A549 (cell line): ENCODE measurements around the gene CYP27B1. TPM values are rescaled to one million over a fixed set of nuclear protein-coding genes. Genes with fewer than 3 reads are reported as not detected.

ENCODE experiments used
- ATAC-seq, 2 experiments: fragments of 200-7000 bp in 1 of 2; fragments of >200 bp in 1 of 2; cut with Nextera tagmentation in 1 of 2; cut with Tn5 transposase in 1 of 2; 3 replicates each; pipeline versions ENCODE4 v1.8.0 to v1.9.1; 2018 to 2020; ENCODE audit warnings: mild to moderate bottlenecking in 1 of 2, moderate library complexity in 1 of 2
- CTCF ChIA-PET: fragments of 300-600 bp; sonication (Branson Sonifier 250); formaldehyde crosslinking; extraction: SDS; loops from one replicate; lab custom pipeline; 2021; ENCODE audit warnings: antibody characterized with exemption, inconsistent platforms; lab: Yijun Ruan, JAX
- POLR2A ChIA-PET: fragments of 350-600 bp; formaldehyde crosslinking; extraction: SDS; loops from one replicate; lab custom pipeline; 2021; ENCODE audit warnings: antibody characterized with exemption, inconsistent platforms; lab: Yijun Ruan, JAX
- DNase-seq, 2 experiments: peaks; one replicate each; pipeline versions ENCODE4 v3.0.0 to v3.0.0-alpha.2; 2011 to 2016; ENCODE audit warnings: low read depth in 1 of 2, low spot score in 1 of 2
- FAIRE-seq: peaks from 2 replicates; lab custom pipeline; 2011; peaks lifted over from hg19 to GRCh38; lab: Jason Lieb, UNC
- H3K27ac ChIP-seq, 2 experiments: fragments of >200 bp; sonication (Bioruptor Twin); formaldehyde crosslinking; 3 replicates each; pipeline ENCODE4 v1.5.1; 2016 to 2017
- H3K4me1 ChIP-seq: fragments of >200 bp; sonication (Bioruptor Twin); formaldehyde crosslinking; 3 replicates; pipeline ENCODE4 v1.6.1; 2016
- H3K4me2 ChIP-seq: fragments of >200 bp; sonication (Bioruptor Twin); formaldehyde crosslinking; 3 replicates; pipeline ENCODE4 v1.6.1; 2016
- H3K4me3 ChIP-seq: fragments of >200 bp; sonication (Bioruptor Twin); formaldehyde crosslinking; 3 replicates; pipeline ENCODE4 v1.5.1; 2016
- H3K9me3 ChIP-seq: fragments of >200 bp; sonication (Bioruptor Twin); formaldehyde crosslinking; 3 replicates; pipeline ENCODE4 v1.6.1; 2016
- ATOH8 ChIP-seq: fragments of 250-450 bp; sonication (Bioruptor Pico); IDR thresholded peaks from 2 replicates; pipeline ENCODE4 v1.5.0; 2020; ENCODE audit warnings: low read depth, mild to moderate bottlenecking, moderate library complexity
- CBX2 ChIP-seq: fragments of 200-600 bp; sonication (generic); IDR thresholded peaks from 2 replicates; pipeline ENCODE4 v1.6.1; 2016; ENCODE audit warnings: low read depth, mild to moderate bottlenecking, borderline replicate concordance
- CBX8 ChIP-seq: fragments of 200-600 bp; sonication (generic); IDR thresholded peaks from 2 replicates; pipeline ENCODE4 v1.6.1; 2016
- CHD4 ChIP-seq: fragments of 200-600 bp; sonication (generic); IDR thresholded peaks from 2 replicates; pipeline ENCODE4 v1.6.1; 2016; ENCODE audit warnings: antibody characterized with exemption, mild to moderate bottlenecking, borderline replicate concordance
- E2F6 ChIP-seq: IDR thresholded peaks from 2 replicates; pipeline ENCODE4 v1.6.1; 2012; ENCODE audit warnings: low read depth, borderline replicate concordance
- EP300 ChIP-seq, 2 experiments: fragments of >200 bp; sonication (Bioruptor Twin); formaldehyde crosslinking; IDR thresholded peaks; 2 replicates in 1 of 2; 3 replicates in 1 of 2; pipeline ENCODE4 v1.6.1; 2016 to 2017
- FOSL2 ChIP-seq, 2 experiments: fragments of 450-650 bp in 1 of 2; fragments of >200 bp in 1 of 2; sonication (Bioruptor Twin) in 1 of 2; formaldehyde crosslinking; IDR thresholded peaks; 2 replicates each; pipeline versions ENCODE4 v1.5.0 to v1.6.1; 2016 to 2020; ENCODE audit warnings: mild to moderate bottlenecking in 1 of 2, moderate library complexity in 1 of 2
- HDAC2 ChIP-seq: fragments of 200-600 bp; sonication (generic); IDR thresholded peaks from 2 replicates; pipeline ENCODE4 v1.6.1; 2016
- HEYL ChIP-seq: fragments of 250-450 bp; sonication (Bioruptor Pico); IDR thresholded peaks from 2 replicates; pipeline ENCODE4 v1.8.0; 2021; ENCODE audit warnings: mild to moderate bottlenecking, moderate library complexity
- HMGXB4 ChIP-seq: fragments of 250-450 bp; sonication (Bioruptor Pico); IDR thresholded peaks from 2 replicates; pipeline ENCODE4 v1.5.0; 2021; ENCODE audit warnings: mild to moderate bottlenecking, moderate library complexity, borderline replicate concordance
- HOXA7 ChIP-seq: fragments of 250-450 bp; sonication (Bioruptor Pico); IDR thresholded peaks from 2 replicates; pipeline ENCODE4 v1.5.0; 2020; ENCODE audit warnings: mild to moderate bottlenecking, moderate library complexity
- JUNB ChIP-seq: fragments of >200 bp; sonication (Bioruptor Twin); formaldehyde crosslinking; IDR thresholded peaks from 2 replicates; pipeline ENCODE4 v1.6.1; 2016
- KDM5A ChIP-seq: fragments of 200-600 bp; sonication (generic); IDR thresholded peaks from 2 replicates; pipeline ENCODE4 v1.6.1; 2016; ENCODE audit warnings: antibody characterized with exemption, mild to moderate bottlenecking
- MAX ChIP-seq: IDR thresholded peaks from 2 replicates; pipeline ENCODE4 v1.6.1; 2012
- MAZ ChIP-seq: fragments of 150-350 bp; IDR thresholded peaks from 2 replicates; pipeline ENCODE4 v1.6.1; 2014; ENCODE audit warnings: antibody characterized with exemption, low read depth, low read length, borderline replicate concordance
- MYC ChIP-seq: IDR thresholded peaks from 2 replicates; pipeline ENCODE4 v1.6.1; 2012; ENCODE audit warnings: mild to moderate bottlenecking, inconsistent platforms, low read length, improper control_type of control experiment, borderline replicate concordance
- NPAS2 ChIP-seq: fragments of 250-450 bp; sonication (Bioruptor Pico); IDR thresholded peaks from 2 replicates; pipeline ENCODE4 v1.8.0; 2022; ENCODE audit warnings: mild to moderate bottlenecking, moderate library complexity, borderline replicate concordance
- NR3C1 ChIP-seq: fragments of >200 bp; sonication (Bioruptor Twin); formaldehyde crosslinking; IDR thresholded peaks from 3 replicates; pipeline ENCODE4 v1.6.1; 2017
- PHF8 ChIP-seq: fragments of 200-600 bp; sonication (generic); IDR thresholded peaks from 2 replicates; pipeline ENCODE4 v1.6.1; 2016; ENCODE audit warnings: low read depth, mild to moderate bottlenecking, antibody characterized with exemption, moderate library complexity, borderline replicate concordance
- POLR2A ChIP-seq: IDR thresholded peaks from 2 replicates; pipeline ENCODE4 v1.6.1; 2012; ENCODE audit warnings: mild to moderate bottlenecking, low read length
- POLR2AphosphoS2 ChIP-seq: conservative IDR thresholded peaks from 2 replicates; pipeline ENCODE4 v1.6.1; 2012; ENCODE audit warnings: low read length, improper control_type of control experiment, inconsistent platforms
- RAD21 ChIP-seq, 2 experiments: fragments of >200 bp in 1 of 2; sonication (Bioruptor Twin) in 1 of 2; formaldehyde crosslinking in 1 of 2; IDR thresholded peaks in 1 of 2; conservative IDR thresholded peaks in 1 of 2; 2 replicates in 1 of 2; 3 replicates in 1 of 2; pipeline ENCODE4 v1.6.1; 2012 to 2018; ENCODE audit warnings: inconsistent platforms in 1 of 2
- RARB ChIP-seq: fragments of 250-450 bp; sonication (Bioruptor Pico); IDR thresholded peaks from 2 replicates; pipeline ENCODE4 v1.8.0; 2021; ENCODE audit warnings: mild to moderate bottlenecking, moderate library complexity
- RFX5 ChIP-seq: fragments of 450-650 bp; IDR thresholded peaks from 2 replicates; pipeline ENCODE4 v1.7.1; 2014; ENCODE audit warnings: antibody characterized with exemption, mild to moderate bottlenecking, moderate library complexity
- TFCP2L1 ChIP-seq: fragments of 250-450 bp; sonication (Bioruptor Pico); IDR thresholded peaks from 2 replicates; pipeline ENCODE4 v1.5.0; 2021; ENCODE audit warnings: mild to moderate bottlenecking
- WGBS: methylation state at CpG from one replicate; pipeline ENCODE4 v1.1.6; 2017; ENCODE audit errors: missing lambda C conversion rate; 5-methylcytosine and 5-hydroxymethylcytosine counted together
- polyA plus RNA-seq, 4 experiments: library from polyadenylated mRNA; depleted of rRNA in 3 of 4; stranded (reverse); fragments of >200 nt; fragmentation: RNase III in 1 of 4; extraction: RNeasy Plus Mini Kit Qiagen cat#74134 plus additional on column Dnase treatment in 1 of 4; gene quantifications; 2 replicates in 3 of 4; 3 replicates in 1 of 4; pipeline ENCODE4 v1.2.3, GENCODE V29; 2011 to 2017
- TF ChIP-seq, protein P1 (sequence below): fragments of 200-600 bp; sonication (generic); IDR thresholded peaks from 2 replicates; pipeline ENCODE4 v1.6.1; 2016; ENCODE audit warnings: antibody characterized with exemption, mild to moderate bottlenecking, moderate library complexity
- TF ChIP-seq, protein P2 (sequence below): fragments of >200 bp; sonication (Bioruptor Twin); formaldehyde crosslinking; IDR thresholded peaks from 3 replicates; pipeline ENCODE4 v1.5.1; 2016

The CYP27B1 gene
- polyA plus RNA-seq, 2 of the 4 experiments (the other 2 are of a cell fraction): 1.9 to 2.3 TPM

- H3K27ac ChIP-seq: peak overlapping the region; percentile 74 to 85
- TF ChIP-seq NPAS2 (CRISPR knock-in tag) (no peak), MAX (no peak), FOSL2 (IDR thresholded peaks at IDR 0.05) (no peak), FOSL2 (CRISPR knock-in tag; IDR thresholded peaks at IDR 0.05) (no peak), HOXA7 (CRISPR knock-in tag) (no peak), JUNB (no peak), E2F6 (no peak), PHF8 (no peak), MAZ (no peak), HMGXB4 (no peak), TFCP2L1 (CRISPR knock-in tag) (no peak), POLR2A (no peak)
- TF ChIP-seq, protein P1, sequence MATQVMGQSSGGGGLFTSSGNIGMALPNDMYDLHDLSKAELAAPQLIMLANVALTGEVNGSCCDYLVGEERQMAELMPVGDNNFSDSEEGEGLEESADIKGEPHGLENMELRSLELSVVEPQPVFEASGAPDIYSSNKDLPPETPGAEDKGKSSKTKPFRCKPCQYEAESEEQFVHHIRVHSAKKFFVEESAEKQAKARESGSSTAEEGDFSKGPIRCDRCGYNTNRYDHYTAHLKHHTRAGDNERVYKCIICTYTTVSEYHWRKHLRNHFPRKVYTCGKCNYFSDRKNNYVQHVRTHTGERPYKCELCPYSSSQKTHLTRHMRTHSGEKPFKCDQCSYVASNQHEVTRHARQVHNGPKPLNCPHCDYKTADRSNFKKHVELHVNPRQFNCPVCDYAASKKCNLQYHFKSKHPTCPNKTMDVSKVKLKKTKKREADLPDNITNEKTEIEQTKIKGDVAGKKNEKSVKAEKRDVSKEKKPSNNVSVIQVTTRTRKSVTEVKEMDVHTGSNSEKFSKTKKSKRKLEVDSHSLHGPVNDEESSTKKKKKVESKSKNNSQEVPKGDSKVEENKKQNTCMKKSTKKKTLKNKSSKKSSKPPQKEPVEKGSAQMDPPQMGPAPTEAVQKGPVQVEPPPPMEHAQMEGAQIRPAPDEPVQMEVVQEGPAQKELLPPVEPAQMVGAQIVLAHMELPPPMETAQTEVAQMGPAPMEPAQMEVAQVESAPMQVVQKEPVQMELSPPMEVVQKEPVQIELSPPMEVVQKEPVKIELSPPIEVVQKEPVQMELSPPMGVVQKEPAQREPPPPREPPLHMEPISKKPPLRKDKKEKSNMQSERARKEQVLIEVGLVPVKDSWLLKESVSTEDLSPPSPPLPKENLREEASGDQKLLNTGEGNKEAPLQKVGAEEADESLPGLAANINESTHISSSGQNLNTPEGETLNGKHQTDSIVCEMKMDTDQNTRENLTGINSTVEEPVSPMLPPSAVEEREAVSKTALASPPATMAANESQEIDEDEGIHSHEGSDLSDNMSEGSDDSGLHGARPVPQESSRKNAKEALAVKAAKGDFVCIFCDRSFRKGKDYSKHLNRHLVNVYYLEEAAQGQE: no peak
- FAIRE-seq (no peak), ATAC-seq (peak; percentile 70 to 79; a peak in 4 of 6 replicates), DNase-seq (no peak)
- POLR2A ChIA-PET: interaction anchor here (1.0 kb wide), 2 partner anchors 20 to 26 kb away, joined by 3 read pairs; partner anchors contain the start of genes EEF1AKMT3 and METTL1
- H3K4me2 ChIP-seq: peak overlapping the region; percentile 88
- no peaks in the 10 kb centered on the region for H3K9me3 ChIP-seq
- H3K4me3 ChIP-seq: peak overlapping the region; percentile 38
- peaks cover 34% of the 10 kb centered on the region for H3K4me1 ChIP-seq
- 2% methylated on average over 5 of the region's 5 CpGs for whole genome bisulfite sequencing
- CTCF ChIA-PET: interaction anchor here (1.0 kb wide), 1 partner anchor 27 kb away, joined by 3 read pairs; no protein-coding TSS in a partner anchor
Measured at GRCh38 chr12:57752668-57753000, 14.2 kb downstream of the CYP27B1 start.

DNA sequence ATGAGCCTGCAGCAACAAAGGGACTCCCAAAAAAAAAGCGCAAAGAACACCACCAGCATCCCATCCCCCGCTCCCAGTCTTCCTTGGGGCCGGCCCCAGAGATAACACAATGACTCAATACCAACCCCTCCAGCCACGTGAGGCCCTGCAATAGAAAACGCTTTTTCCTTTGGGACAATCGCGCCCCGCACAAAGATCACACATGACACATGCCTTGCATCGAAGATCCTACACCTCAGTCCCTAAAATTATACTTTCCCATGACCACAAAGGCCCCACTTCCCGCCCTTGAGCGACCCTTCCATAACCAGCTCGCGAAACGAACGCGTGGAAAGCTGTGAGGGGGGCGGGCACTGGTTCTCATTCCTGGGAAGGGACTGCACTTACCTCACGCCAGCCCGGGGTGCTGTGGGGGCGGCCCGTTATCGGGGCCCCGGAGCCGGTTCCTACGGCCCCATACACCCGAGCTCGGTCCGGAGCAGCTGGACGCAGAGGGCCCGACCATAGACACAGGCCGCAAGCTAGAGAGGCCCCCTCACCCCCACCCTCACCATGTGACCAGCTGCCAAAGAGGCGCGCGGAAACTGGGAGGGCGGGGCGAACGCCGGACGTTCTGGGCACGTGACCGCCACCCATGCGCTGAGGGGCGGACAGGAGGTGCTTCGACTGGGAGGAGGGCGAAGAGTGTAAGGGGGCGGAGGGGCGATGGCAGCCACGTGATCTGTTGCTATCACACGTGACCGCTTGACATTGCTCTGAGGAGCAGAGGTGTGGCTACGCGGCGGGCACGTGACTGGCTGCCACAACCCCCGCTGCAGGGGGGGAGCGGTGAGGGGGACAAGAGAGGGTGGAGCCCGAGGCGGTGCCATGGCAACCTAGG is 14.8 kb downstream of the CYP27B1 start, which contains the start of gene CDK4:
CDK4 (minus strand) TSS at position 523 of the 880 bp plus-strand sequence. CDS start 593 bp downstream, outside the sequence.
- peaks cover 34% of the 10 kb centered on the region for H3K4me1 ChIP-seq
- peak within 1 kb of the TSS; percentile 88 for H3K4me2 ChIP-seq
- peak within 1 kb of the TSS; percentile 69 for H3K4me3 ChIP-seq
- ChIA-PET CTCF (interaction anchor here (0.6 to 1.0 kb wide), 3 partner anchors 15 to 26 kb away, joined by 3 read pairs; partner anchors contain the start of gene CYP27B1), POLR2A (interaction anchor here (1.0 kb wide), 2 partner anchors 20 to 26 kb away, joined by 3 read pairs; partner anchors contain the start of genes EEF1AKMT3 and METTL1)
- FAIRE-seq (peak; percentile 91), ATAC-seq (peak; percentile 52 to 85), DNase-seq (peak; percentile 96 to 100)
- no peaks in the 10 kb centered on the region for H3K9me3 ChIP-seq
- WGBS: under 1% methylated on average over 38 of the region's 58 CpGs
- peak within 1 kb of the TSS; percentile 91 to 98 for H3K27ac ChIP-seq
- peak; percentile 86 for TF ChIP-seq PHF8
- no peak for TF ChIP-seq EP300 (IDR thresholded peaks at IDR 0.05)
- TF ChIP-seq ATOH8 (CRISPR knock-in tag): no peak
- TF ChIP-seq CBX8: no peak
- TF ChIP-seq MYC: peak; percentile 80
- no peak for TF ChIP-seq HDAC2
- no peak for TF ChIP-seq RAD21 (conservative IDR thresholded peaks at IDR 0.05 in 1 of 2, IDR thresholded peaks at IDR 0.05 in 1 of 2)
- TF ChIP-seq RARB (CRISPR knock-in tag): 0 out of 2 replicates have a peak, but pooled peaks have one; percentile 61
- TF ChIP-seq HEYL (CRISPR knock-in tag): no peak
- no peak for TF ChIP-seq CHD4
- peak; percentile 63; the same call in 1 of the 2 replicates for TF ChIP-seq HOXA7 (CRISPR knock-in tag)
- peak; percentile 88 for TF ChIP-seq RFX5
- TF ChIP-seq KDM5A: peak; percentile 44; the same call in 1 of the 2 replicates
- no peak for TF ChIP-seq NR3C1
- no peak for TF ChIP-seq CBX2
- TF ChIP-seq POLR2AphosphoS2: no peak
- TF ChIP-seq, protein P2, sequence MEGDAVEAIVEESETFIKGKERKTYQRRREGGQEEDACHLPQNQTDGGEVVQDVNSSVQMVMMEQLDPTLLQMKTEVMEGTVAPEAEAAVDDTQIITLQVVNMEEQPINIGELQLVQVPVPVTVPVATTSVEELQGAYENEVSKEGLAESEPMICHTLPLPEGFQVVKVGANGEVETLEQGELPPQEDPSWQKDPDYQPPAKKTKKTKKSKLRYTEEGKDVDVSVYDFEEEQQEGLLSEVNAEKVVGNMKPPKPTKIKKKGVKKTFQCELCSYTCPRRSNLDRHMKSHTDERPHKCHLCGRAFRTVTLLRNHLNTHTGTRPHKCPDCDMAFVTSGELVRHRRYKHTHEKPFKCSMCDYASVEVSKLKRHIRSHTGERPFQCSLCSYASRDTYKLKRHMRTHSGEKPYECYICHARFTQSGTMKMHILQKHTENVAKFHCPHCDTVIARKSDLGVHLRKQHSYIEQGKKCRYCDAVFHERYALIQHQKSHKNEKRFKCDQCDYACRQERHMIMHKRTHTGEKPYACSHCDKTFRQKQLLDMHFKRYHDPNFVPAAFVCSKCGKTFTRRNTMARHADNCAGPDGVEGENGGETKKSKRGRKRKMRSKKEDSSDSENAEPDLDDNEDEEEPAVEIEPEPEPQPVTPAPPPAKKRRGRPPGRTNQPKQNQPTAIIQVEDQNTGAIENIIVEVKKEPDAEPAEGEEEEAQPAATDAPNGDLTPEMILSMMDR: no peak
